Measurements from ENCODE around the gene AACS. TPM values are rescaled to one million over a fixed set of nuclear protein-coding genes. Genes with fewer than 3 reads are reported as not detected.

The AACS gene, protein sequence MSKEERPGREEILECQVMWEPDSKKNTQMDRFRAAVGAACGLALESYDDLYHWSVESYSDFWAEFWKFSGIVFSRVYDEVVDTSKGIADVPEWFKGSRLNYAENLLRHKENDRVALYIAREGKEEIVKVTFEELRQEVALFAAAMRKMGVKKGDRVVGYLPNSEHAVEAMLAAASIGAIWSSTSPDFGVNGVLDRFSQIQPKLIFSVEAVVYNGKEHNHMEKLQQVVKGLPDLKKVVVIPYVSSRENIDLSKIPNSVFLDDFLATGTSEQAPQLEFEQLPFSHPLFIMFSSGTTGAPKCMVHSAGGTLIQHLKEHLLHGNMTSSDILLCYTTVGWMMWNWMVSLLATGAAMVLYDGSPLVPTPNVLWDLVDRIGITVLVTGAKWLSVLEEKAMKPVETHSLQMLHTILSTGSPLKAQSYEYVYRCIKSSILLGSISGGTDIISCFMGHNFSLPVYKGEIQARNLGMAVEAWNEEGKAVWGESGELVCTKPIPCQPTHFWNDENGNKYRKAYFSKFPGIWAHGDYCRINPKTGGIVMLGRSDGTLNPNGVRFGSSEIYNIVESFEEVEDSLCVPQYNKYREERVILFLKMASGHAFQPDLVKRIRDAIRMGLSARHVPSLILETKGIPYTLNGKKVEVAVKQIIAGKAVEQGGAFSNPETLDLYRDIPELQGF
- 24.1 and 24.5 TPM in 2 replicates for total RNA-seq

DNA sequence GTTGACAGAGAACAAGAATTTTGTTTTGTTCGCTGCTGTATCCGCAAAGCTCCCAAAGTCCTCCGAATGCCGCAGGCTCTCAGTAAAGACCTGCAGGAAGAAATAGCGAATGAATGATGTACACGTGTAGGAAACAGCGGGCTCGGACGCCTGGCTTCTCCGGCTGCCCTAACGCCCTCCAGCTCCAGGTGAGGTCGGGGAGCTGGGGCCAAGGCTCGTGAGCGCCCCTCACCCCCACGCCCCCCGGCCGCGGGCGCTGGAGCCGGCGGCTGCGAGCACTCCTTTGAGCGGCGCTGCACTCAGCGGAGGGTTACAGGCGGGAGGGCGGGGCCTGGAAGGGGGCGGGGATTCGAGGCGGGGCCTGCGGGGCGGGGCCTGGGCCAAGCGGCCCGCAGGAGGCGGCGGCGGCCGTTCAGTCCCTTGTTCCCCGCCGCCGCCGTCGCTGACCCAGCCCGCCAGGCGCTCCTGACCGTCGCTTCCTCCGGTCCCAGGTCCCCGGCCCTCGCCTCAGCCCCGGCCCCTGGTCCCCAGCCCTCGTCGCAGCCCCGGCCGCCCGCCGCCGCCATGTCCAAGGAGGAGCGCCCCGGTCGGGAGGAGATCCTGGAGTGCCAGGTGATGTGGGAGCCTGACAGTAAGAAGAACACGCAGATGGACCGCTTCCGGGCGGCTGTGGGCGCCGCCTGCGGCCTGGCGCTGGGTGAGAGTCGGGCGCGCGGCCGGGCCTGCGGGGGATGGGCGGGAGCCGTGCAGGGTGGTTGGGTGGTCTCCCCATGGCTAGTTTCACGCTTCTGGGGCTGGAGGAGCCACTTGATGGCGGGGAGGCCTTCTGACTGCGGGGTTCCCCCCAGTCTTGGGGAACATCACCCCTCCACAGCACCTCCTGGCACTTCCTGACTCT is at the start of gene AACS:
AACS (plus strand) TSS at position 415 of the 898 bp plus-strand sequence; CDS start at position 565, 150 bp downstream.

DNA sequence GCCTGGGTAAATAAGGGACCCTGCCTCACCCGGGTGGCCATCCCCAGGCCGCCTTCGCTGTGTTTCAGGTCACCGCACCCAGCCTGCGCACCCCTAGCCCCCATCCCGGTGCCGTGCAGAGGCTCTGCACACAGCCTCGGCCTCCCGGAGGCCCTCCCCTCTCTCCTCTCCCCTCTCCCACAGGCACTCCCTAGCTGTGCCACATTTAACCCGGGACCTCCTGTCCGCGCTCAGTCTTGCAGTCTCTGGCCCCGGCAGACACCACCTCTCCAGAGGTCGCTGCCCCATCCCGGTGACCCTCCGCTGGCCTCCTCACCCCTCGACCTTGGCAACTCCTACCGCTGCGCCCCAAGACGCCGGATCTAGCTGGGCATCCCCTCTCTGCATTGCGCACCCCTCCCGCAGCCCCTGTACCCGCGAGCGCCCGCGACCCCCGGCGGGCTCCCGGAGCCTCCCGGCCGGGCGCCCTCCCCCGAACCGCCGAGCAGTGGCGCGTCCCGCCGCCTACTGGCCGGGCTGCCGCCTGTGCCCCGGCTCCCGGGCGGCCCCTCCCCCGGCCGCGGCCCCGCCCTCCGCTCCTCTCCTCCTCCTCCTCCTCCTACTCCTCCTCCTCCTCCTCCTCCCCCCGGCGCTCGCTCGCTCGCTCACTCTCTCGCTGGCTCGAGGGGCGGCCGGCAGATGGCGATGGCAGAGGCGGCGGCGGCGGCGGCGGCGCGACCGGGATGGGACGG is 120.7 kb downstream of the AACS start, which contains the start of gene TMEM132B:
TMEM132B (plus strand) TSS at position 647 of the 731 bp plus-strand sequence.

Other genes with a start within 250 kb of the AACS start
- gene SCARB1, start 201.6 kb upstream of the AACS start, total RNA-seq, result 47.4 and 50.2 TPM in 2 replicates
- 1,375 and 1,442 TPM in 2 replicates for gene UBC, start 150.8 kb upstream of the AACS start, total RNA-seq
- 20.2 and 23.2 TPM in 2 replicates for gene DHX37, start 76.3 kb upstream of the AACS start, total RNA-seq
- 5.2 and 6.9 TPM in 2 replicates for gene BRI3BP, start 71.8 kb upstream of the AACS start, total RNA-seq
- gene TMEM132B, start 121.0 kb downstream of the AACS start, total RNA-seq, result 0.05 and 0.20 TPM in 2 replicates